ENCODE measurements around the gene SERGEF.
"Not testable (repeated sequence)": the region's sequence is repeated elsewhere in the genome, so short reads cannot be mapped to it uniquely, and the experiment has no call there.

- TF ChIP-seq, protein P1, sequence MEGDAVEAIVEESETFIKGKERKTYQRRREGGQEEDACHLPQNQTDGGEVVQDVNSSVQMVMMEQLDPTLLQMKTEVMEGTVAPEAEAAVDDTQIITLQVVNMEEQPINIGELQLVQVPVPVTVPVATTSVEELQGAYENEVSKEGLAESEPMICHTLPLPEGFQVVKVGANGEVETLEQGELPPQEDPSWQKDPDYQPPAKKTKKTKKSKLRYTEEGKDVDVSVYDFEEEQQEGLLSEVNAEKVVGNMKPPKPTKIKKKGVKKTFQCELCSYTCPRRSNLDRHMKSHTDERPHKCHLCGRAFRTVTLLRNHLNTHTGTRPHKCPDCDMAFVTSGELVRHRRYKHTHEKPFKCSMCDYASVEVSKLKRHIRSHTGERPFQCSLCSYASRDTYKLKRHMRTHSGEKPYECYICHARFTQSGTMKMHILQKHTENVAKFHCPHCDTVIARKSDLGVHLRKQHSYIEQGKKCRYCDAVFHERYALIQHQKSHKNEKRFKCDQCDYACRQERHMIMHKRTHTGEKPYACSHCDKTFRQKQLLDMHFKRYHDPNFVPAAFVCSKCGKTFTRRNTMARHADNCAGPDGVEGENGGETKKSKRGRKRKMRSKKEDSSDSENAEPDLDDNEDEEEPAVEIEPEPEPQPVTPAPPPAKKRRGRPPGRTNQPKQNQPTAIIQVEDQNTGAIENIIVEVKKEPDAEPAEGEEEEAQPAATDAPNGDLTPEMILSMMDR (IDR thresholded peaks at IDR 0.05; ENCODE audit: low read depth, low read length, poor library complexity, severe bottlenecking) = not testable (repeated sequence)
- TF ChIP-seq EZH2phosphoT487 (IDR thresholded peaks at IDR 0.05; ENCODE audit: borderline replicate concordance, low read length) = not testable (repeated sequence)
Measured at GRCh38 chr11:17896496-17897151, 116.2 kb downstream of the SERGEF start.
